ENCODE data around the gene SLC5A11.
"Not testable (repeated sequence)": the region's sequence is repeated elsewhere in the genome, so short reads cannot be mapped to it uniquely, and the experiment has no call there.

The SLC5A11 gene, protein sequence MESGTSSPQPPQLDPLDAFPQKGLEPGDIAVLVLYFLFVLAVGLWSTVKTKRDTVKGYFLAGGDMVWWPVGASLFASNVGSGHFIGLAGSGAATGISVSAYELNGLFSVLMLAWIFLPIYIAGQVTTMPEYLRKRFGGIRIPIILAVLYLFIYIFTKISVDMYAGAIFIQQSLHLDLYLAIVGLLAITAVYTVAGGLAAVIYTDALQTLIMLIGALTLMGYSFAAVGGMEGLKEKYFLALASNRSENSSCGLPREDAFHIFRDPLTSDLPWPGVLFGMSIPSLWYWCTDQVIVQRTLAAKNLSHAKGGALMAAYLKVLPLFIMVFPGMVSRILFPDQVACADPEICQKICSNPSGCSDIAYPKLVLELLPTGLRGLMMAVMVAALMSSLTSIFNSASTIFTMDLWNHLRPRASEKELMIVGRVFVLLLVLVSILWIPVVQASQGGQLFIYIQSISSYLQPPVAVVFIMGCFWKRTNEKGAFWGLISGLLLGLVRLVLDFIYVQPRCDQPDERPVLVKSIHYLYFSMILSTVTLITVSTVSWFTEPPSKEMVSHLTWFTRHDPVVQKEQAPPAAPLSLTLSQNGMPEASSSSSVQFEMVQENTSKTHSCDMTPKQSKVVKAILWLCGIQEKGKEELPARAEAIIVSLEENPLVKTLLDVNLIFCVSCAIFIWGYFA

DNA sequence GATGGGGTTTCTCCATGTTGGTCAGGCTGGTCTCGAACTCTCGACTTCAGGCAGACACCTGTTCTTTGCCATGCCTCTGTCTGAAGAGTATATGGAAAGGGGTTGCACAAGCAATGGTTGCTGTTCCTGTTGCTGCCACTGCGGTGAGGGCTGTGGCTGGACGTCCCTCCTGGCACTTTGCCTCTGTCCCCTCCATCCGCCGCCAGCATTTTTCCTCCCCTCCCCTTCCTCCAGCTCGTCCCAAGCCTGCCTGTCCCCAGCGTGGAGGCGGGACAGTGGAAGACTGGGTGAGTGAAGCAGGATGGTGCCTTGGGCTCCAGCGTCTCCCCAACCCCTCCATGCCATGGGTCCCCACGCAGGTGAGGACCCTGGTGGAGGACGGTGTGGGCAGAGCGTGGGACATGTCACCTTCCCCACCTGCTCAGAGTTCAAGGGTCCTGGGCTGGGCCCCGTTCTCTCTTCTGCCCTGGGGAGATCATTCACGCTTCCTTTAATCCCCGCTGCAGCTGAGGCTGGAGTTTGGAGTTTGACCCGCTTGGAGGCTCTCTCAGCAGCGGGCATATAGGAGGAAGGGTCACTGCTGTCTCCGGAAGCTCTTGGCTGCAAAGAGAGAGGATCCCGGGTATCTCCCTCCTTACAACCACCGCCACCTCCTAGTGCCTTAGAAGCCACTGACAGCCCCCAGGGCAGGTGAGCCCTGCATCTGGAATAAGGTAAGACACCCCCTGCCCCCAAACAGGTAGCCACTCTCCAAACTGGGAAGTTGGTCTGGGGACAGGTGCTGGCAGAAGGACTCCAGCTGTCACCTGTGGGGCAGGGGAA is at the start of gene SLC5A11:
Gene SLC5A11 (plus strand): TSS at position 238 of the 822 bp plus-strand sequence. CDS start 12,681 bp downstream, outside the sequence.
- DNase-seq: no peak

DNA sequence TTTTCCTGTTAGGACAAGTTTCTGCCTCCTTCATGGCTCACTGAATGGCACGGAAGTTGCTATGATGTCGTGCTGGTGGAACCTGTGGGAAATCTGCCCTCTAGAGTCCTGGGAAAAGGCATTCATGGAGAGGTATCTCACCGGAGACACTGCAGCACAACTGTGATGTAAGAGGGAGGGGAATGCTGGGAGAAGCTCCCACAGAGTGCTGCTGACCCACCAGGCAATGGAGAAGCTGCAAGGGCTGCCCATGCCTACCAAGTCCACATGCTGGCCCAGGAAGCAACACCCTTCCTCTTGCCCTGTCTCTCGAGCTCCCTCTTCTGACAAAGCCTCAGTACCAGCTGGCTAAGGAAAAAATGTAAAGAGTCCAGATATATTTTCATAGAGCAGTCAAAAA is 45.2 kb upstream of the SLC5A11 start:
- no peak for DNase-seq

DNA sequence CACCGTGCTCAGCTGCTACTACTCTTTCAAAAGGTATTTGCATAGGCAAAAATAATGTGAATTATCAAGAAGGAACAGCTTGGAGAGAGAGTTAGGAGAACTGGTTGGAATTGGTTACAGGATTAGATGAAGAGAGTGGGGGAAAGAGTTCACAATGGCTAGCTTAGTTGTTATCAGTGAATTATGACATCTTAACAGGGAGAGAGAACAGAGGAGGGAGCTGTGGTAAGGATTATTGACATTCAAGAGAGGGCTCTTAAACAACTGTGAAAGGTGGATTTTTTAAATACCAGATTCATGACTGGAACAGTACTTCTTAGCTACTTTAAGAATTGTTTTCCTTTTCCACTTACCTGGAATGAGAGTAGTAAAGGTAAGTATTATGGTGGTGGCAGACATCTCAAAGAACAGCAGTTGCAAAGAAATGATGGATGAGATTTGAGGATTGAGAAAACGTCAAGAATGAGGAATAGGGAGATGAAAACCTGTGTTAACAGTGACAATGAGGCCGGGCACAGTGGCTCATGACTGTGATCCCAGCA is 43.9 kb upstream of the SLC5A11 start:
- no peak for DNase-seq

DNA sequence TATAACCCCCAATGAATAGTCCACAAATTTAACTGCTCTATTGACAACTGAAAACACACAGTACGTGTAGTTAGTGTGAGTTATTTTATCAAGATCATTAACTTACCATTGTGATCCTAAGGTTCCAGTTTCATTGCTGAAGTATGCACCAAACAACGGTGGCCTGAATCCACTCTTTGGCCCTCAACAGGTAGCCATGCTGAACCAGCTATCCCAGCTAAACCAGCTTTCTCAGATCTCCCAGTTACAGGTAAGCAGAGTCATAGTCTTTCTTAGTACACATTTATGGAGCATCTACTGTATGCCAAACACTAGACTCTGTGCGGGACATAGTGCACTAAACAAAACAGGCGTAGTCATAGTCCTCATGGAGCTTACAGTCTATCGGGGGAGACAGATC is 40.3 kb upstream of the SLC5A11 start:
- no peak for DNase-seq

DNA sequence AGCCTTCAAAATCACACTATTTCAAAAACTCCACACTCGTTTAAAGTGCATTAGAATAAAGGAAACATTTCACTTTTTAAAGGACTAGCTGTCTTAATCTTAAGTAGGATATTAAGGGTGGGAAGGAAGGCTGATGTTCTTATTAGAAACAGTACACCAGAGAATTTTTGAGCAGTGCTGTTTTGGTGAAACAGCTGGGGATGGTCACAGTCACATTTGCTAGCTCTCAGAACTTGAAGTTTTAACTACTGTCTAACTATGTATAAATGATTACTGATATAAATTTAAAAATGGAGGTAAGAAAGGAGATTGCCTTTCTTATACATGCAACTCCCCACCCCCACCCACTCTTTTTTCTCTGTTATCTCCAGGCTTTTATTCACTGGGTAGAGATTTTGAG is 38.5 kb upstream of the SLC5A11 start:
- no peak for DNase-seq

DNA sequence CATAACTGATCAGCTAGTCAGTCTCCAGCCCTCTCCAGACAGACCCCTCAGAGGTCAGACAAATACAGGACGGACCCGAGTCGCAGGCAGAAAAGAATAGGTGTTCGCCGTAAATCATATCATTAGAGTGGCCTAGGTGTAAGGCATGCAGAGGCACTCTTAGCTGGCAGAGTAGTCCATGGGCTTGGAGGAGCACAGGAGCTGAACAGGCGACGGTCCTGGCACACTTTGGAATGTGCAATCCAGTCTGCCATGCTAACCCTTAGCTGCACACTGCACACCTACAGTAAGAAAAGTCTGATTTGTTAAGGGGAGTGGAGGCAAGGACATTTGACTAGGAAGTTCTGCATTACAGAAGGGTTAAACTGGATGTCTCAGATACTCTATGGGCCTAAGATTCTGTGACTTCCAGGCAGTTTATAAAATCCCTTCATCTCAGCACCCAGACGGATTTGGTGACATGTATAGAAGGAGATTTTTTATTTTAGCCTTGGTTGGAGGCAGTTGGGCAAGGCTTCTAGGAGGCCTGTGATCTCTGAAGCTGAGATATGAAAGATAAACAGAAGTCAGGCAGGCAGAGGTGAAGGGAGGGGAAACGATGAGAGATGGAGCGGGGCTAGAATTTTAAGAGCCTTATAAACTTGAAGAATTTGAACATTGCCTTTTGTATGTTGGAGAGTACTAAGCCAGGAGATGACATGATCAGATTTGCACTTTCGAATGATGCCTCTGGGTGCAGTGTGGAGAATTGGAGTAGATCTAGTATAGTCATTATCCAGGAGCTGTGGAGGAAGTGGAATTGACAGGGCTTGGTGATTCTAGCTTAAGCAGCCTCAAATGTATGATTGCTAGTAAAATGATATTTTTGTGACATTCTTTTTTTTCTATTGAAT is 34.6 kb upstream of the SLC5A11 start:
- no peak for DNase-seq

DNA sequence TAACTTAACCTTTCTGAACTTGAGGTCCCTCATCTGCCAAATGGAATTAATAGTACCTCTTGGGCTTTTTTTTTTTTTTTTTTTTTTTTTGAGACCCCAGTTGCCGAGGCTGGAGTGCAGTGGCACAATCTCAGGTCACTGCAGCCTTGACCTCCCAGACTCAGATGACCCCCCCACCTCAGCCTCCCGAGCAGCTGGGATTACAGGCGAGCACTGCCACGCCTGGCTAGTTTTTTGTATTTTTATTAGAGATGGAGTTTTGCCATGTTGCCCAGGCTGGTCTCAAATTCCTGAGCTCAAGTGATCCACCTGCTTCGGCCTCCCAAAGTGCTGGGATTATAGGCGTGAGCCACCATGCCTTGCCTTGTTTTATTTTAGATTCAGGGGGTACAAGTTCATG is 33.0 kb upstream of the SLC5A11 start:
- DNase-seq: not testable (repeated sequence)

DNA sequence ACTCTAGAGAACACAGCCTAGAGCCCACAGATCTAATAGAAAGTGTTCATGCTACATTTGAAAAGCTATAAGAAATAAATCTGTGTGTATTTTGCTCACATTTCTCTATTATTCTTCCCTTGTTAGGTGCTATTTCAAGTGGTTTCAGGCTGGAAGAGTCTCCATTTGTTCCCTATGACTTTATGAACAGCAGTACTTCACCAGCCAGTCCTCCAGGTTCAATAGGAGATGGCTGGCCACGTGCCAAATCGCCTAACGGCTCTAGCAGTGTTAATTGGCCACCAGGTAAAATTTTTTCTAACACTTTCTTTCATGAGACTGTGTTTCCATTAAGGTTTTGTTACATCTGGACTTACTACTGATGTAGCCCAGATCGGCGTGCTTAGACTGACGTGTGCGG is 30.7 kb upstream of the SLC5A11 start:
- no peak for DNase-seq

DNA sequence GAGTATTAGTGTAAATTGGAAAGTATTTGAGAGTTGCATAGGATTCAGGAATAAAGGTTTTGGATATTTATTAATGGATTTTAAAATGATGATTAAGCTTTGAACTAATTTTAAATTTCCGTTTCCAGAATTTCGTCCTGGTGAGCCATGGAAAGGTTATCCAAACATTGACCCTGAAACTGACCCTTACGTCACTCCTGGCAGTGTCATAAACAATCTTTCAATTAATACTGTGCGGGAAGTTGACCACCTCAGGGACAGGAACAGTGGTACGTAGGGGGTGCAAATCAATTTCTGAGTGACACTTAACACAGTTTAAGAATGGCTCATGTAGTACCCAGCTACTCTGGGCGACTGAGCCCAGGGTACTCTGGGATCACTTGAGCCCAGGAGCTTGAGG is 29.1 kb upstream of the SLC5A11 start:
- DNase-seq: no peak

DNA sequence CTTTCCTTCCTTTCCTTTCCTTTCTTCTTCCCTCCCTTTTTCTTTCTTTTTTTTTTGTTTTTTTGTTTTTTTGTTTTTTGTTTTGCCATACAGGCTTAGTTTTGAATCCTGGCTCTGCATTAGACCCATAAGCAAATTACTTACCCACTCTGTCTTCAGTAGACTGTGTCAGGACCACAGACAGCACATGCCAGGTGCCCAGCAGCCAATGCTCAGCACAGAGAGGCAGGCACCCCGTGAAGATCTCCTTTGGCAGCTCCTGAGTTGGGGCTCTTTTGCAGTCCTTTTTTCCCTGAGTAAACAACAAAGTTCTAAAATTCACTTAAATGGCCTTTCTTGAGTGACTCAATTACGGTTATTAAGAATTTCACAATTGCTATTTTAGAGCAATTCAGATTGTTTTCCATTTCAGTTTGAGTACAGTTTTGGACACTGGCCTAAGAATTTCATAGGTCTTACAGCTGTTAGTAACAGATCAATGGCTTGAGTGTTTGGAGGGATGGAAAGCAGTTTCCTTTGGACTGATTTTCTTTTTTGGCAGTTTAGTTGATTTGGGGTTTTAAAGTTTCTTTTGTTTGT is 26.2 kb upstream of the SLC5A11 start:
- no peak for DNase-seq

DNA sequence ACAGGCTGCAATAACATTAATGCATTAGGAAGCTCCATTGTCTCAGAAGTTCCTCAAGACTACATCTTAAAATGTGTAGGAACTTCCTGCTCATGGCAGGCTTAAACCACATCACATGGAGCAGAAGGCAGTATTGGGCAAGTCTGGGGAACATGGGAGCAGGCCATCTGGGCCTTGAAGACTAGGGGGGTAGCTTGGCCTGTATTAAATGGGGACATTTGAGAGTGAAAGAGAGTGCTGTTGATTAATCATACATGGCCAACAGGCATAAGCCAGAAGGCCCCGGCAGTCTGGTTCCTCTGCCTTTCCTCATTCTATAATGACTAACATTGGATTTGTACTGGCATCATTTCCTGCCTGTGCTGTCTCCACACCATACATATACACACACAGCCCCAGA is 25.2 kb upstream of the SLC5A11 start:
- DNase-seq: peak; percentile 2

DNA sequence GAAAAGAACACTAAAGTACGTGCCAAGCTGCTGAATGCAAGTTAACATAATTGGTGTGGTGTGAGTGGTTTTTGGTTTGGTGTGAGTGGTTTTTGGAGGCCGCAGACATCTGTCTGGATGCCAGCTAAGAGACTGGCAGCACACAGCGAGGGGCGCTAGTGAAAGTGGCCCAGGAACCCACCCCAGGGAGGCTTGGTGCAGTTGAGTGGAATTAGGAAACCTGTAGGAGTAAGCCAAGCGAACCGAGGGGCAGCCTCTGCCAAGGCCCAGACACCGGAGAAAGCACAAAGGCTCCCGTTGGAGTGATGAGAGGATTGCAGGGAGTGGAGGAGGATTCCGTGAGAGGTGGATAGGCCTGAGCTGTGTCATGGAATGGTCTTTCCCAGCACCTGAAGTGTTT is 24.6 kb upstream of the SLC5A11 start:
- no peak for DNase-seq

DNA sequence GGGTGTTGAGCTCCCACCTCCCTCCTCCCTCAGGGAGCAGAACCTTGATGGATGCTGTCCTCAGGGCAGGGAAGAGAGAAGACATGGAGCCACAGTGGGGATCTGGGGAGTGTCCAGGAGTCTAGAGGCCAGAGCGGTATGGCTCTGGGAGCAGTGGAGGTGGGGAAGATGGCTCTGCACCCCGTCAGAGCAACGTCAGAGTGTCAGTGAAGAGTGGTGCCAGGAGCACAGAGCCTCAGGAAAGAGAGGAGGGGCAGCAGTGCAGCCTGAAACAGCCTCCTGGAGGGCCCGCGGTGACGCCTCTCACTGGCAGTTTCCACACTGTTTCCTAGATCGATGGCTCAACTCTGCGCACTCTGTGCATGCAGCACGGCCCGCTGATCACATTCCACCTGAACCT is 23.2 kb upstream of the SLC5A11 start:
- no peak for DNase-seq

DNA sequence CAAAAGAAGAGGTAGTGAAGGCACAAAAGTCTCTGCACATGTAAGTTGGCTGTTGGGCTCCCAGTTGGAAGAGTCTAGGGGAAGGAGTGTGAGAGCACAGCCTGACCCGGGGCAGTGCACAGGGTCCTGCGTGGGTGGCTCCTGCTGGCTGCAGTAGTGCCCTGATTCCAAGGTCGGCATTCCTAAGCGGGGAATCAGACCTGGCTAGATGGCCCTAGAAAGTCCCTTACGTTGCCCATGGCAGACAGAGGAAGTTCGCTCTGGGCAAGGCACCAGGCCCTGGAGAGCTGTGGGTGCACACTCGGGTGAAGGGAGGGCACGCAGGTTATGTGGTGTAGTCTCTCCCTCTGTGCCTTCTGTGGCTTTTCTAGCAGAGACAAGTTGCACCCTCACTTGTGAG is 22.8 kb upstream of the SLC5A11 start:
- no peak for DNase-seq

DNA sequence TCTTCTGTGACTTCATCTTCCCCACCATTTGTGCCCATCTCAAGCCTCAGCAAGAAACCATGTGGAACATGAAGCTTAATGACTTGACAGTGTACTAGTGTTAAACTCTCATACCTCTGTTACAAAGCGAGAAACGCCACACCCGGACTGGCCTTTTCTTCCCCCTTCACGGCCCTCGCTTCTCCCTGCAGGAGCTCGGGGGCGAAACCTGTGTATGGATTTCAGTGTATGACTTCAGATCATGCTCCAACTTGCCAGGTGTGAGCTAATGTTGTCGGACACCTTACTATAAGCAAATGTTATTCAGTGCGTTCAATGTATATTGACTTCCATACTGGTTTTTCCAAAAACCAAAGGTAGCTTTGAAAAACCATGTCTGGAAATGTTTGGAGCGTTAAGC is 20.1 kb upstream of the SLC5A11 start:
- no peak for DNase-seq

DNA sequence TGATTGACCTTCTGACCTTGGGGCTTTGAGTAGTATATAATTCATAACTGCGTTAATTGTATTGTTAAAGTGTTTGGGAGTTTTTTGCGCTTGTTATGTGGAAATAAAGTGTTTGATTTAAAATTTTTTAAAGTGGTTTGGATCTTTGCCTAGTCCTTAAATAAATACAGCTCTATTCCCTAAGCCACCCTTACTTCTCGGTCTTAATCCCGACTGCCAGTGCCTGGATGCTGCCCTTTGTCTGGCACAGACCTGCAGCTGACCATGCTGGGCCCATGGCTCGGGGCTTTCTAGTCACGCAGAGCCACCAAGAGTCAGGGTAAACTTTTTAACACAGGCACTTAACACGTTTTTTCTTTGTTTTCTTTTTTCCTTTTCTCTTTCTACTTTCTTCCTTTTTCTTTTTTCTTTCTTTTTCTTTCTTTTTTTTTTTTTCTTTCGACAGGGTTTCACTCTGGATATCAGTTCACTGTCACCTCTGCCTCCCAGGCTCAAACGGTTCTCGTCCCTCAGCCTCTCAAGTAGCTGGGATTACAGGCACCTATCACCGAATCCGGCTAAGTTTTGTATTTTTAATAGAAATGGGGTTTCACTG is 19.6 kb upstream of the SLC5A11 start:
- DNase-seq: no peak

DNA sequence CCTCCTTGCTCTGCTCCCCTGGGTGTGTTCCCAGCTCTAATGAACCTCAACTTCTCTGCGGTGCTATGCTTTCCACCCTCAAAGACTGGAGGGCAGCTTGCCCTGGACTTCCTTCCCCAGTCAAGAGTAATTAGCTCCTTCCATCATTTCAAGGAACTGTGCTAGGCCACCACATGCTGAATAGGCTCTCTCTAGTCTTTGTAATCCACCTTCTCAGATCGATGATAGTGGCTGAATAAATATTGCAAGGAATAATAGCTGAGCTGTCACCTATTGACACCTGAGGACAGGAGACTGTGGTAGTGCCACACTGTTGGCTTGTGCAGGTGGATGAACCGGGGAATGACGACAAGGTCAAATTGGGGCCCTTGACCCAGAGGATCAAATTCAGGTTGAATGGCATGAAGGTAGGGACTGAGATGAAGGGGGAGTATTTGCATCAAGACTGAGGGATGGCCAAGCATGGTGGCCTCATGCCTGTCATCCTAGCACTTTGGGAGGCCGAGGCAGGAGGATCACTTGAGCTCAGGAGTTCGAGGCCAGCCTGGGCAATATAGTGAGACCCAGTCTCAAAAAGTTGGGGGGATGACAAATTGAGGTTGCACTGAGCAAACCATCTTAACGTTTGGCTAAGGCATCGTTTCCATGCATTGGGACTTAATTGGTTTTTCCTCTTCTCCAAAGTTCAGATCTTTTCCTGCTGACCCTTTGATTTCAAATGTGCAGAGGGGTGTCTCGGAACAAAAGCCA is 18.8 kb upstream of the SLC5A11 start:
- DNase-seq: no peak

DNA sequence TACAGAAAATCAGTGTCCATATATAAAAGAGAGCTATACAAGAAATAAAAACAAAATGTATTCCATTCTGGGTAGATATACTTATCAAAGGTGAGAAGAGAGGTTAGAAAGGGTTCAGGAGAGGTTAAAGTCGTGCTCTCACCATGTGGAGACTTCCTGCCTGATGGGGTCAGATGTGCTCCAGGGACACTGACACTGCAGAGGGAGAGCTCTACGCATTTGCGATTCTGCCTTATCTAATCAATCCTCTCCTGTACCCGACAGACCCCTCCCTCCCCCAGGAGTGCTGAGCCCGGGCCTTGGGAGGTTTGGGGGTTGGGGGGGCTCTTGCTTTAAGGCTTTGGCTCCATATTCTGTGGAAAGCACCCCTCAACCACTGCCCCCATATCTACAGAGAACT is 16.6 kb upstream of the SLC5A11 start:
- DNase-seq: no peak

DNA sequence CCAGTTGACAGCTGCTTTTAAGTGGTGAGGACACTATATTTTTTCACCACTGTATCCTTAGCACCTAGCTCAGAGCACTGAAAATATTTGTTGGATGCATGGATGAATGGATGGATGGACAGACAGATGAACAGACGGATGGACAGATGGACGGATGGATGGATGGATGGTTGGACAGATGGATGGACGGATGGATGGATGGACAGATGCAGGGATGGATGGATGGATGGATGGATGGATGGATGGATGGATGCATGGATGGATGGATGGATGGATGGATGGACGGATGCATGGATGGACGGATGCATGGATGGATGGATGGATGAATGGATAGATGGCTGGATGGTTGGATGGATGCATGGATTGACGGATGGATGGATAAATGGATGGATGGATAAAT is 12.4 kb upstream of the SLC5A11 start:
- DNase-seq: no peak

DNA sequence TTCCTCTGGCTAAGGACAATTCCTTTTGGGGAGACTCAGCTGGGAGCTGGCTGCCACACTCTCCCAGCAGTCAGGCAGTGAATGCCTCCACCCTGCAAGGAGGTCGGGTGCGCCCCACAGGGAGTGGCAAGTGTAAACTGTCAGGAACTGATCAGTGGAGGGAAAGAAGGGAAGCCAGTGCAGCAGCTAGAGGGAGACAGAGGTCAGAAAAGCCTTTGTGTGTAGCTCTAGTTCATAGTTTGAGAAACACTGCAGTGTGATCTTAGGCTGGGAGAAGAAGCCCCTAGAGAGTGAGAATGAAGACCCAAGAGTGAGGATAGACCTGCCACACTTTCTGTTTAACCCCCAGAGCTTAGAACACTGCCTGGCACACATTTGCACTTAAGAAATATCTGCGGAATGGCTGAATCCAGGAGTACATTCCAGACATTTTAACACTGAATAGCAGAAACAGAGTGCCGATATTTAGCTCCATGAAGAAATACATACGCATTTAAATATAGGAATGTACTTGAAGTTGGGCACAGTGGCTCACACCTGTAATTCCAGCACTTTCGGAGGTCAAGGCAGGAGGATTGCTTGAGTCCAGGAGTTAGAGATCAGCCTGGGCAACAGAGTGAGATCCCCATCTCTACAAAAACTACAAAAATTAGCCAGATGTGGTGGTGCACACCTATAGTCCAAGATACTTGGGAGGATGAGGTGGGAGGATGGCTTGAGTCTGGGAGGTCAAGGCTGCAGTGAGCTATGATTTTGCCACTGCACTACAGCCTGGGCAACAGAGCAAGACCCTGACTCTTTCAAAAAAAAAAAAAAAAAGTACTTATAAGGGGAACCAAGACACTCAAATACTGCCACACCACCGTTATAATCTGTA is 11.1 kb upstream of the SLC5A11 start:
- DNase-seq: no peak

Data from GF-D8 (cell line).